SK-N-SH treated with all-trans-retinoic acid at 6 μM for 48 hours (cell line): ENCODE results near the gene KLB.

Experiments
- ATAC-seq: fragments of 200-7000 bp; cut with Tn5 transposase; 3 replicates; pipeline ENCODE4 v1.9.1; 2020; ENCODE audit warnings: mild to moderate bottlenecking, moderate library complexity
- ARNTL ChIP-seq: fragments of 450-650 bp; formaldehyde crosslinking; IDR thresholded peaks from 2 replicates; pipeline ENCODE4 v1.5.0; 2020; ENCODE audit warnings: low read depth, mild to moderate bottlenecking, moderate library complexity, borderline replicate concordance
- BACH2 ChIP-seq: fragments of 250-450 bp; sonication (Bioruptor Pico); IDR thresholded peaks from 2 replicates; pipeline ENCODE4 v1.9.0; 2021; ENCODE audit warnings: mild to moderate bottlenecking, borderline replicate concordance
- CREB5 ChIP-seq: fragments of 250-450 bp; sonication (Bioruptor Pico); IDR thresholded peaks from 2 replicates; pipeline ENCODE4 v1.5.1; 2020; ENCODE audit warnings: low read depth, mild to moderate bottlenecking, moderate library complexity
- CSDC2 ChIP-seq: fragments of 250-450 bp; sonication (Bioruptor Pico); IDR thresholded peaks from 2 replicates; pipeline ENCODE4 v1.5.0; 2020; ENCODE audit warnings: mild to moderate bottlenecking, moderate library complexity
- CSRNP3 ChIP-seq: fragments of 250-450 bp; sonication (Bioruptor Pico); IDR thresholded peaks from 2 replicates; pipeline ENCODE4 v1.5.1; 2021; ENCODE audit warnings: mild to moderate bottlenecking, moderate library complexity
- ESRRG ChIP-seq: fragments of 250-450 bp; sonication (Bioruptor Pico); IDR thresholded peaks from 2 replicates; pipeline ENCODE4 v1.6.1; 2021; ENCODE audit warnings: mild to moderate bottlenecking
- GLIS3 ChIP-seq: fragments of 250-450 bp; sonication (Bioruptor Pico); IDR thresholded peaks from 2 replicates; pipeline ENCODE4 v1.5.0; 2020; ENCODE audit warnings: mild to moderate bottlenecking, moderate library complexity
- ISL1 ChIP-seq: fragments of 250-450 bp; sonication (Bioruptor Pico); IDR thresholded peaks from 2 replicates; pipeline ENCODE4 v2.1.2; 2022; ENCODE audit warnings: mild to moderate bottlenecking, moderate library complexity
- OSR1 ChIP-seq: fragments of 250-450 bp; sonication (Bioruptor Pico); IDR thresholded peaks from 2 replicates; pipeline ENCODE4 v1.8.0; 2022; ENCODE audit warnings: moderate library complexity, mild to moderate bottlenecking, inconsistent platforms
- PATZ1 ChIP-seq: fragments of 250-450 bp; sonication (Bioruptor Pico); IDR thresholded peaks from 2 replicates; pipeline ENCODE4 v1.8.0; 2020; ENCODE audit warnings: mild to moderate bottlenecking, moderate library complexity, borderline replicate concordance
- POU6F1 ChIP-seq: fragments of 250-450 bp; sonication (Bioruptor Pico); IDR thresholded peaks from 2 replicates; pipeline ENCODE4 v1.8.0; 2021; ENCODE audit warnings: low read depth, mild to moderate bottlenecking, moderate library complexity, borderline replicate concordance
- RARB ChIP-seq: fragments of 250-450 bp; sonication (Bioruptor Pico); IDR thresholded peaks from 2 replicates; pipeline ENCODE4 v1.8.0; 2021; ENCODE audit warnings: mild to moderate bottlenecking, moderate library complexity
- TCF4 ChIP-seq: fragments of 250-450 bp; sonication (Bioruptor Pico); IDR thresholded peaks from 2 replicates; pipeline ENCODE4 v1.8.0; 2021; ENCODE audit warnings: mild to moderate bottlenecking, moderate library complexity, borderline replicate concordance
- TSHZ2 ChIP-seq: fragments of 250-450 bp; sonication (Bioruptor Pico); IDR thresholded peaks from 2 replicates; pipeline ENCODE4 v1.5.0; 2020; ENCODE audit warnings: mild to moderate bottlenecking, moderate library complexity
- ZC3H10 ChIP-seq: fragments of 250-450 bp; sonication (Bioruptor Pico); IDR thresholded peaks from 2 replicates; pipeline ENCODE4 v1.5.1; 2021; ENCODE audit warnings: mild to moderate bottlenecking, moderate library complexity
- ZFP3 ChIP-seq: fragments of 250-450 bp; sonication (Bioruptor Pico); IDR thresholded peaks from 2 replicates; pipeline ENCODE4 v1.5.0; 2020; ENCODE audit warnings: mild to moderate bottlenecking, moderate library complexity
- ZFP30 ChIP-seq: fragments of 450-650 bp; formaldehyde crosslinking; IDR thresholded peaks from 2 replicates; pipeline ENCODE4 v1.5.0; 2022; ENCODE audit warnings: mild to moderate bottlenecking, moderate library complexity
- ZNF565 ChIP-seq: fragments of 450-650 bp; formaldehyde crosslinking; conservative IDR thresholded peaks from 2 replicates; pipeline ENCODE4 v1.5.0; 2020; ENCODE audit warnings: low read depth, mild to moderate bottlenecking, moderate library complexity
- ZNF70 ChIP-seq: fragments of 450-650 bp; formaldehyde crosslinking; IDR thresholded peaks from 2 replicates; pipeline ENCODE4 v1.5.0; 2020; ENCODE audit warnings: mild to moderate bottlenecking, moderate library complexity
- ZNF8 ChIP-seq: fragments of 450-650 bp; formaldehyde crosslinking; IDR thresholded peaks from 2 replicates; pipeline ENCODE4 v1.5.0; 2020; ENCODE audit warnings: mild to moderate bottlenecking, moderate library complexity

The KLB gene

GRCh38 chr4:39494354-39494753 lies 87.6 kb downstream of the KLB start:
- no peak for TF ChIP-seq CSDC2 (CRISPR knock-in tag)
- no peak for TF ChIP-seq TCF4 (CRISPR knock-in tag)
- TF ChIP-seq ZFP30: no peak
- no peak for TF ChIP-seq CSRNP3 (CRISPR knock-in tag)
- no peak for TF ChIP-seq GLIS3 (CRISPR knock-in tag)
- TF ChIP-seq CREB5 (CRISPR knock-in tag): no peak
- TF ChIP-seq BACH2 (CRISPR knock-in tag): no peak
- TF ChIP-seq ZNF70: no peak
- no peak for TF ChIP-seq OSR1
- no peak for TF ChIP-seq ZFP3
- no peak for TF ChIP-seq POU6F1 (CRISPR knock-in tag)
- TF ChIP-seq ISL1 (CRISPR knock-in tag): no peak
- TF ChIP-seq ARNTL: no peak
- no peak for TF ChIP-seq RARB (CRISPR knock-in tag)
- no peak for TF ChIP-seq PATZ1
- TF ChIP-seq ZNF565 (CRISPR knock-in tag): no peak
- TF ChIP-seq ESRRG (CRISPR knock-in tag): no peak
- TF ChIP-seq ZNF8 (CRISPR knock-in tag): no peak
- TF ChIP-seq TSHZ2: no peak
- no peak for TF ChIP-seq ZC3H10 (CRISPR knock-in tag)
- no peak for ATAC-seq

- no peak for TF ChIP-seq ZNF8 (CRISPR knock-in tag)
- TF ChIP-seq ARNTL: no peak
- no peak for TF ChIP-seq BACH2 (CRISPR knock-in tag)
- TF ChIP-seq TCF4 (CRISPR knock-in tag): no peak
- TF ChIP-seq CREB5 (CRISPR knock-in tag): no peak
- no peak for TF ChIP-seq RARB (CRISPR knock-in tag)
- no peak for TF ChIP-seq POU6F1 (CRISPR knock-in tag)
- no peak for TF ChIP-seq ZFP3
- TF ChIP-seq CSRNP3 (CRISPR knock-in tag): no peak
- TF ChIP-seq ZC3H10 (CRISPR knock-in tag): no peak
- no peak for TF ChIP-seq ZNF70
- ATAC-seq: peak; percentile 45; the same call in 2 of the 3 replicates
Measured at GRCh38 chr4:39495446-39496213, 88.9 kb downstream of the KLB start.
